ENCODE results near the gene FOXN4.

Gene FOXN4

GRCh38 chr12:109256011-109256410, 53.1 kb downstream of the FOXN4 start:
- no peak for FAIRE-seq

DNA sequence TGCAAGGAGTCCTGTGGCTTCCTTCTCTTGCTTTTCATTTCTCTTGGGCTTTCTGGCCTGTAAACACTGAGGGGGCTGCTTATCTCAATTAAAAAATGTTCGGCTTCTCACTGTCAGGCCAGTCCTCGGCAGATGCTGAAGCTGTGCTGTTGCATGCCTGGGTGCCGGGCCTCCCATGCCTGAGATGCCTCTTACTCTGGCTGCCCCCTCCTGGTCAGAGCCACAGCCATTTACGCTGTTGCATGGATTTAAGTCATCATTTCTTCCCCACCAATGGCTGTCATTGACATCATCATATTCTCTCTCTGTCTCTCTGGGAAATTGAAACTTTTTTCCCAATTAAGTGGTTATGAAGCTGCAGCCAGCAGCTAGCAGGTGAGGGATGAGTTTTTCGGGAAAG, 53.7 kb downstream of the FOXN4 start:
- FAIRE-seq: no peak

GRCh38 chr12:109253913-109254544, 55.1 kb downstream of the FOXN4 start:
- no peak for FAIRE-seq

- FAIRE-seq: no peak
Observed at GRCh38 chr12:109252799-109253198, 56.3 kb downstream of the FOXN4 start.

GRCh38 chr12:109250523-109250922, 58.6 kb downstream of the FOXN4 start:
- FAIRE-seq: no peak

DNA sequence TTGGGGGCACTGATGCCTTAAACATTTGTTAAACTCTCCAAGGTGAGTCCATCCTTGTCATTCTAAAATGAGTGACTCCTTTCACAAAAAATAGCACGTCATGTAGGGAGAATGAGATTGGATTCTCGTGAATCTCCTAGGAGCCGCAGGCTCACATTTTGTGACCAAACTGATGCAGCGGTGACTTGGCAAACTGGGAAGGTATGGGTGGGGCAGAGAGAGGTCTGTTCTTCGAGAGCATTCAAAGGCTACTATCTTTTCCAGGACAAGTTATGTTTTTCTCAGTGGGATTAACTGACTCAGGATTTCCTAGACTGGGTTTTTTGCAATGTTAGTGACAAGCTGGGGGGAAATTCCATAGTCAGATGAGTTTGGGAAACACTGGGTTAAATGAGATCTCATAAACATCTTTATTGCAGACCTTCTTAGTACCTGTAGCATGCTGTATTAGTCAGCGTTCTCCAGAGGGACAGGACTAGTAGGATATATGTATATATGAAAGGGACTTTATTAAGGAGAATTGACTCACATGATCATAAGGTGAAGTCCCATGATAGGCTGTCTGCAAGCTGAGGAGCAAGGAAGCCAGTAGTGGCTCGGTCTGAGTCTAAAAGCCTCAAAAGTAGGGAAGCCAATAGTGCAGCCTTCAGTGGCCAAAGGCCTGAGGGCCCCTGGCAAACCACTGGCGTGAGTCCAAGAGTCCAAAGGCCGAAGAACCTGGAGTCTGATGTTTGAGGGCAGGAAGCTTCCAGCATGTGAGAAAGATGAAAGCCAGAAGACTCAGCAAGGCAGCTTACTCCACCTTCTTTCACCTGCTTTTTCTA, 61.0 kb downstream of the FOXN4 start:
- FAIRE-seq: no peak

- no peak for FAIRE-seq
Observed at GRCh38 chr12:109246221-109246620, 62.9 kb downstream of the FOXN4 start.

DNA sequence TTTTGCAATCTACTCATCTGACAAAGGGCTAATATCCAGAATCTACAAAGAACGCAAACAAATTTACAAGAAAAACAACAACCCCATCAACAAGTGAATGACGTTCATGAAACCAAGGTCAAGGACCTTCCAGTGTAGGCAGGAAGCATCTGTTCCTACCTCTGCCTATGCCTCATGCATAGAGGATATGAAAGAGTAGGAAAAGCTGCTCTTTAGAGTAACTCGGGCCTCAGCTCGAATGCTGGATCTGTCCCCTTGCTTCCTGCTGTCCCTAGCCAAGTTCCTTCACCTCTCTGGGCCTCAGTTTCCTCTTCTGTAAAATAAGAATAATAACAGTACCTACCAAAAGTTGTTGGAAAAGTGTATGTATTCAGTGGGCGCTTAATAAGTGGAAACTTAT, 65.0 kb downstream of the FOXN4 start:
- FAIRE-seq: no peak

- FAIRE-seq: no peak
Observed at GRCh38 chr12:109241936-109242335, 67.1 kb downstream of the FOXN4 start.

DNA sequence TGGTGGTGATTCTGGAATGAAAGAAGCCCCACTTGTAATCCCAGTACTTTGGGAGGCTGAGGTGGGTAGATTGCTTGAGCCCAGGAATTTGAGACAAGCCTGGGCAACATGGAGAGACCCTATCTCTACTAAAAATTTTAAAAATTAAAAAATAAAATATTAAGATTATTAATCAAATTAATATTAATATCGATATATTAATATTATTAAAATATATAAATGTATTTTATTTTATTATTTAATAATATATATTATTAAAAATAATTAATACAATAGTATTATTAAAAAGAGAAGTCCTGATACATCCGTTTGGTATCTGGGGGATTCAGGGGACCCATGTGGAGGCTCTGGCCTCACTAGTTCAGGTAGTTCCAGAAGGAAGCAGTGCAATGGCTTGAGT, 68.7 kb downstream of the FOXN4 start:
- no peak for FAIRE-seq

DNA sequence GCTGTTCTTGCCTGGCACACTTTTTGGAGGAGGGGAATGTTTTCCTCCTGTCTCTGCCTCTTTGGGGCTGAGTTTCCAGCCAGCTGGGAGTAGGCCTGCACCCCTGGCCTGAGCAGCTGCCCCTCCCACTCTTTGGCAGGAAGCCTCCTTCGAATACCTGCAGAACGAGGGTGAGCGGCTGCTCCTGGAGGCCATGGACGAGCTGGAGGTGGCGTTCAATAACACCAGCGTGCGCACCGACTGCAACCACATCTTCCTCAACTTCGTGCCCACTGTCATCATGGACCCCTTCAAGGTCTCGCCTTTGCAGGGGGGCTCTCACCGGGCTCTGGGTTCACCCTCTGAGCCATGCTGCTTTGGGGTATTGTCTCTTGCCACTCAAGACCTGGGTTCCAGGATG, 69.4 kb downstream of the FOXN4 start:
- FAIRE-seq: no peak

- no peak for FAIRE-seq
Observed at GRCh38 chr12:109239179-109239578, 69.9 kb downstream of the FOXN4 start.

DNA sequence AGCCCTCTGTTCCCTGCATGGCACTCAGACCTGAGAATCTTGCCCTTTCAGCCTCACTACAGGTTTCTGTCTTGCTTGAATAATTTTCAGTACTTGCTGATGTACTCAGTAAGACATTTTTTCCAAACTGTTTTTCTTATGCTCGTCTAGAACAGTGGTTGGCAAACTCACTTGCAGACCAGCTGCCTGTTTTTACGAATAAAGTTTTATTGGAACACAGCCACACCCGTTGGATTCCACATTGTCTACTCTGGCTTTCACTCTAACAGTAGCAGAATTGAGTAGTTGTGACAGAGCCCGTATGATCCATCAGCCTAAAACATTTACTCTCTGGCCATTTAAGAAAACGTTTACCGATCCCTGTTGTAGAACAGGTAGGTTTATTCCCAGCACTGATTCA, 72.8 kb downstream of the FOXN4 start:
- no peak for FAIRE-seq

- no peak for FAIRE-seq
Observed at GRCh38 chr12:109234012-109234411, 75.1 kb downstream of the FOXN4 start.

GRCh38 chr12:109232731-109233130, 76.4 kb downstream of the FOXN4 start:
- FAIRE-seq: no peak

DNA sequence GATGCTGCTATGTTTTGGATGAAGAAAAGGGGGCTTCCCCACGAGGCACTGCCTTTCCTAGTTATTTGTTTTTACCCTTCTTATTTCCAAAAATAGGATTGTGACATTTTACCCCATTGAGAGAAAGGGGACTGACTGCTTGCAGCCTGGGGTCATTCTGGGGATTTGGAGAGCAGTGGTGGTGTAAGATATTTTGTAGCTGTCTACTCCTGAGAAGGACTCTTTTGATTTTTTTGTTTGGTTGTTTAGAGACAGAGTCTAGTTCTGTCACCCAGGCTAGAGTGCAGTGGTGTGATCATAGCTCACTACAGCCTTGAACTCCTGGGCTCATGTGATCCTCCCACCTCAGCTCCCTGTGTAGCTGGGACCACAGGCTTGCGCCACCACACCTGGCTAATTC, 78.9 kb downstream of the FOXN4 start:
- no peak for FAIRE-seq

GRCh38 chr12:109228664-109229063, 80.4 kb downstream of the FOXN4 start:
- no peak for FAIRE-seq

Data from endometrium (tissue), 2 donors.